HEK293T (cell line): Measurements from ENCODE around the gene KDM2B.

ENCODE experiments used
- CTCF ChIA-PET: fragments of 350-600 bp; formaldehyde crosslinking; extraction: SDS; loops from one replicate; lab custom pipeline; 2021; ENCODE audit warnings: antibody characterized with exemption, inconsistent platforms; lab: Yijun Ruan, JAX
- POLR2A ChIA-PET: fragments of 350-600 bp; formaldehyde crosslinking; extraction: SDS; loops from one replicate; lab custom pipeline; 2020; ENCODE audit warnings: antibody characterized with exemption, inconsistent platforms; lab: Yijun Ruan, JAX
- DNase-seq: peaks from one replicate; pipeline ENCODE4 v3.0.0; 2012; ENCODE audit warnings: mixed read lengths; ENCODE audit errors: extremely low spot score
- ARNT ChIP-seq: fragments of 450-650 bp; IDR thresholded peaks from 2 replicates; pipeline ENCODE4 v1.6.1; 2017; ENCODE audit warnings: mild to moderate bottlenecking
- BHLHE40 ChIP-seq: fragments of 450-650 bp; IDR thresholded peaks from 2 replicates; pipeline ENCODE4 v1.6.1; 2016; ENCODE audit warnings: mild to moderate bottlenecking, moderate library complexity, borderline replicate concordance
- CTBP1 ChIP-seq: fragments of 450-650 bp; IDR thresholded peaks from 2 replicates; pipeline ENCODE4 v1.6.1; 2016; ENCODE audit warnings: borderline replicate concordance
- ELF4 ChIP-seq: fragments of 450-650 bp; IDR thresholded peaks from 2 replicates; pipeline ENCODE4 v1.6.1; 2017; ENCODE audit warnings: antibody characterized with exemption
- FOXA1 ChIP-seq: fragments of 450-650 bp; IDR thresholded peaks from 2 replicates; pipeline ENCODE4 v1.6.1; 2016; ENCODE audit warnings: mild to moderate bottlenecking
- FOXK2 ChIP-seq: fragments of 450-650 bp; IDR thresholded peaks from 2 replicates; pipeline ENCODE4 v1.6.1; 2016; ENCODE audit warnings: mild to moderate bottlenecking
- FOXM1 ChIP-seq: fragments of 450-650 bp; IDR thresholded peaks from 2 replicates; pipeline ENCODE4 v1.6.1; 2017; ENCODE audit warnings: mild to moderate bottlenecking, borderline replicate concordance
- HDGF ChIP-seq: fragments of 450-650 bp; IDR thresholded peaks from 2 replicates; pipeline ENCODE4 v1.6.1; 2017; ENCODE audit warnings: antibody characterized with exemption, borderline replicate concordance
- L3MBTL2 ChIP-seq: fragments of 450-650 bp; conservative IDR thresholded peaks from 2 replicates; pipeline ENCODE4 v1.6.1; 2016; ENCODE audit warnings: mild to moderate bottlenecking
- LEF1 ChIP-seq: fragments of 450-650 bp; IDR thresholded peaks from 2 replicates; pipeline ENCODE4 v1.6.1; 2017; ENCODE audit warnings: mild to moderate bottlenecking, borderline replicate concordance
- NFRKB ChIP-seq: fragments of 450-650 bp; IDR thresholded peaks from 2 replicates; pipeline ENCODE4 v1.6.1; 2016; ENCODE audit warnings: mild to moderate bottlenecking, moderate library complexity
- SP1 ChIP-seq: fragments of 450-650 bp; IDR thresholded peaks from 2 replicates; pipeline ENCODE4 v1.6.1; 2017
- SUZ12 ChIP-seq: fragments of 450-650 bp; IDR thresholded peaks from 2 replicates; pipeline ENCODE4 v1.6.1; 2016; ENCODE audit warnings: mild to moderate bottlenecking
- TARDBP ChIP-seq: fragments of 450-650 bp; IDR thresholded peaks from 2 replicates; pipeline ENCODE4 v1.6.1; 2016
- ZNF384 ChIP-seq: fragments of 450-650 bp; IDR thresholded peaks from 2 replicates; pipeline ENCODE4 v1.6.1; 2016
- TF ChIP-seq, protein P1 (sequence below): fragments of 450-650 bp; IDR thresholded peaks from 2 replicates; pipeline ENCODE4 v1.6.1; 2016

Gene KDM2B

DNA sequence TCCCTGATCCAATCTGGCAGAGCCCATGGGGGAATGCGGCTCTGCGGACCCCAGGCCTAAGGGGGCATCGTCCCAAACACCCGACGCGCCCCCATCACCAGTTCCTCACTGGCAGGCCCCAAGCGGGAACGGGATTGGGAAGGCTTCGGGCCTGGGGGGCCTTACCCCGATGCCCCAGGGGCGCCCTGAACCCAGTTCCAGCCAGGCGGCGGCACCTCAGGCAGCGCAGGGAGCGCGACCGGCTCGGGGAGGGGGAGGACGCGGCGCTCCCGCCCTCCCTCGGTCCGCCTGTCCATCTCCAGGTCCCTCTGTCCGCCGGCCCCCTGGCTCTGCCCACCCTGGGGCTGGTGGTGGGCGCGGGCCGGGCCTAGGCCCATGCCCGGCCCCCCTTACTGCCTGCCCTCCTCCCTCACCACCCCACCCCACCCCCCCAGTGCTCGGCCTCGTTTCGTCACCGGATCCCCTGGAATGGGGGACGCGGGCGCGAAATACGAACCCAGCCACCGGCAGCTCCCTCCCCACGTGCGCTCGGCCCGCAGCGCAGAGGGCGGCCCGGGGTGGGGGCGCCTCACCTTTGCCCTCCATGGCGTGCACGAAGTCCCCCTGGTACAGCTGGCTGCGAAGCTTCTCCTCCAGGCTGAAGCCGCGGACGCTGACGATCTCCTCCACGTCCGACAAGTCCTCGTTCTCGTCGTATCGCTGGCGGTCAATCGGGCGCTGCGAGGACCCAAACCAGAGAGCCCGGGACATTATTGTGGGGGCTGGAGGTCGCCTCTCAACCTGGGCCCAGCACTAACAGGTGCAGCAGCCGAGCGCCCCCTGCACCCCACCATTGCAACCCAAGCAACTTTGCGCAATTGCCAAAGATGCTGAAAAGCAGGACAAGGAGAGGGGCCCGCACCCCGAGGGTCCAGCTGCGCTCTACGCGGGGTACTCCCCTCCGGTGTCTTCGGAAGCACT is 2.3 kb downstream of the KDM2B start:
- CTCF ChIA-PET: interaction anchor here (0.6 kb wide), 1 partner anchor 447 kb away, joined by 4 read pairs; no protein-coding TSS in a partner anchor
- DNase-seq: no peak
- POLR2A ChIA-PET: interaction anchor here (1.1 kb wide), 1 partner anchor 26 kb away, joined by 4 read pairs; no protein-coding TSS in a partner anchor
- no peak for TF ChIP-seq CTBP1
- TF ChIP-seq LEF1: no peak

DNA sequence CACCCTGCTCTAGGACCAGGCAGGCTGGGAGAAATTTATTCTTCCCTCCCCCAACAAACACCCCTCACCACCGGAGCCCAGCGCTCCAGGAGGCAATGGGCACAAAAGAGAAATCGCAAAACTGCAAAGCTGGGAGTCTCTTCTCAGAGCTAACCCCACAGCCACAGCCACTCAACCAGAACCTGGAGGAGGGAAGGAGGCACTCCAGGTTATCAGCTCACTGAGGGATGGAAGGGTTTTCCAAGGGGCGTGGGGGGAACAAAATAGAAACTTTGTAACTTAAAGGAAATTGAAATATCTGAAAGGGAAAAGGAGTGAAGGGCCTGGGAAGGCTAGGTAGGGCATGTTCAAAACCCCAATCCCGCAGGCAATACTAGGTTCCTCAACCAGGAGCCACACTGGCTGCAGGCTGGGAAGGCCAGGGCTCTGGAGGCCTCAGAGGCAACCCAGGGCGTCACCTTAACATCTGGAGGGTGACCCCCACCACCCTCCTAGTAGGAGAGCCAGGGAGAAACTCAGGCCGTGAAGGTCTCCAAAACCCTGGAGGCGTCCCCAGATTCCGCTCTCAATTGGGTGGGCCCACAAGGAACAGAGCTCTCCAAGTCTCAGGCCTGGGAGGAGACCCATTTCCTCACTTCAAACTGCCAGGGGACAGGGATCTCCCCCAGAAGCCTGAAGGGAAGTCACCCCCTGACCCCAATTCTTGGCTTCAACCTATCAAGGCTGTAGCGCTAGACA is 3.2 kb downstream of the KDM2B start:
- no peak for TF ChIP-seq LEF1
- TF ChIP-seq ARNT: no peak
- TF ChIP-seq BHLHE40: no peak
- CTCF ChIA-PET: interaction anchor here (0.6 to 1.9 kb wide), 2 partner anchors 47 to 448 kb away, joined by 4 to 6 read pairs; no protein-coding TSS in a partner anchor
- POLR2A ChIA-PET: interaction anchor here (1.5 kb wide), 1 partner anchor 20 kb away, joined by 3 read pairs; no protein-coding TSS in a partner anchor

DNA sequence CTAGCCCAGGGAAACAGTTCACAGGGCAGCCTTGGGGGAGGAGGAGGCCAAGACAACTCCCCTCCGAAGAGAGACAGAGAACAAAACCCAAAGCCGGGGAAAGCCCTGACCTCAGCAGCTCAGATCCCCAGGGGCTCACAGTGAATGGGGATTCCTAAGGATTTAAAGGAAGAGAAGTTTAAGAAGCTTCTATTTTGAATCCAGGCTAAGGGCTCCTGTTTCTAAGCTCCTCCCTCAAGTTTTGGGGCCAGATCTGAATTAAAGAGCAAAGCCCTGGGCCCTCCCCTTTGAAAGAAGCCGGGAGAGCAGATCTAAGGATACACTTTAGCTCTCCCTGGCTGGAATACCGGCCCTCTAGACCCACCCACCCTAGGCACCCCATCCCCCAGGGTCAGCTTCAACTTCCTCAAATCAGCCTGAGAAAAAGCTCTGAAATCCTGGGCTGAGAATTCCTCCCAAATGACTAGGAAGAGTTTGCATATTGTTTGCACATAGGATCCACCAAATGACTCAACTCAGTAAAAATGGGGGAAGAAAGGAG is 3.9 kb downstream of the KDM2B start:
- CTCF ChIA-PET: interaction anchor here (1.9 kb wide), 1 partner anchor 48 kb away, joined by 6 read pairs; no protein-coding TSS in a partner anchor
- POLR2A ChIA-PET: interaction anchor here (1.5 kb wide), 1 partner anchor 19 kb away, joined by 3 read pairs; no protein-coding TSS in a partner anchor
- no peak for DNase-seq
- TF ChIP-seq ZNF384: no peak
- no peak for TF ChIP-seq SUZ12
- TF ChIP-seq TARDBP: no peak
- no peak for TF ChIP-seq SP1
- TF ChIP-seq LEF1: no peak
- no peak for TF ChIP-seq NFRKB
- no peak for TF ChIP-seq CTBP1

More for the DNA sequence above, 3.2 kb downstream of the KDM2B start:
- DNase-seq: no peak

DNA sequence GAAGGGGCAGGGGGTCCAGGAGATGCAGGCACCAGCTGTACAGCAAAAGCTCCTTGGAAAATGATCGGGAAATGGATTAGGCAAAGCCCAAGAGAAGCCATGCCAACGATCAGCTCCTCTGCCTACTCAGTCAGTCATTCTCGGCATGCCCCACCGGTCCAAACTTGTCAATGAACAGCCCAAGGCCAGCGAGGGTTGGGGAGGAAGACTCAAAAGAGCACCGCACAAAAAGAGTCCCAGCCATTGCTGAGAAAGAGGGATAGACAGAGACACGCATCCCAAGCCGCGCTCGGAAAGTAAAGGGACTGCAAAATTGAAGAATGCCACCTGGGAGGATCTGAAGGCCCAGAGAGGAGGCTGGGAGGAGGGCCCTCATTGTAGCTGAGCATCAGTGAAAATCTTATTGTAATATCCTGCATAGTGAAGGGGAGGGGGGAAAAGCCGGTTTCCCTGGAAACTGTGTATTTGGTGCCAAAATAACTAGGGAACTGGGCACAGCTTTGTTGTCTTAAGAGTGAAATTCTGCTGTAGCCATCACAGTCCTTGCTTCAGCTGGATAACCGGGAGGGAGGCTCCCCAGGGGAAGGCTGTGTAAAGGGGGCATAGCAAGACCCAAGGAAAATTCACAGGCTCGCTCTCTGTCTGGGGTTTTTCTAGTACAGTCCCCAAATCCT is 4.7 kb downstream of the KDM2B start:
- POLR2A ChIA-PET: interaction anchor here (1.0 to 1.5 kb wide), 2 partner anchors 18 to 88 kb away, joined by 3 read pairs; no protein-coding TSS in a partner anchor
- TF ChIP-seq ELF4: no peak
- no peak for TF ChIP-seq FOXA1
- TF ChIP-seq LEF1: no peak
- TF ChIP-seq L3MBTL2: no peak
- TF ChIP-seq, protein P1, sequence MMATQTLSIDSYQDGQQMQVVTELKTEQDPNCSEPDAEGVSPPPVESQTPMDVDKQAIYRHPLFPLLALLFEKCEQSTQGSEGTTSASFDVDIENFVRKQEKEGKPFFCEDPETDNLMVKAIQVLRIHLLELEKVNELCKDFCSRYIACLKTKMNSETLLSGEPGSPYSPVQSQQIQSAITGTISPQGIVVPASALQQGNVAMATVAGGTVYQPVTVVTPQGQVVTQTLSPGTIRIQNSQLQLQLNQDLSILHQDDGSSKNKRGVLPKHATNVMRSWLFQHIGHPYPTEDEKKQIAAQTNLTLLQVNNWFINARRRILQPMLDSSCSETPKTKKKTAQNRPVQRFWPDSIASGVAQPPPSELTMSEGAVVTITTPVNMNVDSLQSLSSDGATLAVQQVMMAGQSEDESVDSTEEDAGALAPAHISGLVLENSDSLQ: no peak
- no peak for TF ChIP-seq SP1
- TF ChIP-seq BHLHE40: no peak
- no peak for TF ChIP-seq HDGF
- no peak for TF ChIP-seq ARNT
- no peak for TF ChIP-seq TARDBP
- no peak for TF ChIP-seq FOXM1
- no peak for TF ChIP-seq CTBP1
- TF ChIP-seq FOXK2: no peak
- TF ChIP-seq SUZ12: no peak
- no peak for TF ChIP-seq NFRKB
- no peak for TF ChIP-seq ZNF384
- CTCF ChIA-PET: interaction anchor here (0.6 to 1.9 kb wide), 2 partner anchors 19 to 49 kb away, joined by 4 to 6 read pairs; no protein-coding TSS in a partner anchor
- DNase-seq: no peak

DNA sequence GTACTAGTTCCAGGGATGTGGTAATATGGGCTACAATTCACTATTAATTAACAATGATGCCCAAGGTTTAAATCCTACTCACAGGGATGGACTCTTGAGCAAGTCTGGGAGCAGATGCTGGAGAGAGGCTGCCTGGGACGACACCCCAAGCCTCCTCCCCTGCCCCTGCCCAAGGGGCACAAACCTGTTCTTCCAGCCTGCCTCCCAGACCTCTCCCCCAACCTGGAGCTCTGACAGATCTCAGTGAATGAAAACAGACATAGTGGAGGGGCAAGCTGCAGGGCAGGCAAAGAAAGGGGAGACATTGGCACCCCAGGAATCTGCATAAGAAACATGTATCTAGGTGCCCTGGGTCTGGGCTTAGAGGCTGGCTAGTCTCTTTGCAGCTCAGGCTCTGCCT is 5.8 kb downstream of the KDM2B start:
- TF ChIP-seq FOXA1 (no peak), LEF1 (no peak), SUZ12 (no peak), HDGF (no peak), FOXM1 (no peak), TARDBP (no peak), L3MBTL2 (no peak), SP1 (no peak), ARNT (no peak)
- TF ChIP-seq, protein P1: no peak
- ChIA-PET POLR2A (interaction anchor here (1.0 kb wide), 1 partner anchor 89 kb away, joined by 3 read pairs; no protein-coding TSS in a partner anchor), CTCF (no interaction called here)
- DNase-seq: no peak

DNA sequence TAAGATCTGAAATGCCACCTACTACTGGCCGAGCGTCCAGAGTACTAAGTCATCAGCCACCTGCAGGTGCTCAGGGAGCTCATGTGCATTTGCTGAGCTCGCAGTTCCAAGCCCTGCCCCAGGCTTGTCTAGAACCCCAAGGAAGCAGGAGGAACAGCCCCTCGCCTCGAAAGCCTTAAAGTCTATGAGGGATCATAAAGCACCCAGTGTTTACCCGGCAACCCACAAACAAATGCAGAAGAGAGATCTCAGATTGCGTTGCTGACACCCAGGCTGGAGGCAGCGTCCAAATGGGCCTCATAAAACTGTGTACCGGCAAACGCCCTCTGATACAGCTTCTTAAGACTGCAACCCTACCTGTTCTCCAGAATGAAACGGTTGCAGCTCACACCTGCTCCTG is 6.8 kb downstream of the KDM2B start:
- no peak for DNase-seq
- POLR2A ChIA-PET: no interaction called here
- TF ChIP-seq SUZ12: no peak
- TF ChIP-seq NFRKB: no peak
- TF ChIP-seq FOXK2: no peak
- TF ChIP-seq, protein P1: no peak
- no peak for TF ChIP-seq BHLHE40
- no peak for TF ChIP-seq CTBP1
- no peak for TF ChIP-seq LEF1
- no peak for TF ChIP-seq FOXM1
- TF ChIP-seq ZNF384: no peak
- no peak for TF ChIP-seq HDGF
- TF ChIP-seq ARNT: no peak
- no peak for TF ChIP-seq ELF4
- no peak for TF ChIP-seq FOXA1
- no peak for TF ChIP-seq TARDBP
- CTCF ChIA-PET: no interaction called here
